GM12892 (cell line): ENCODE data around the gene LMTK2.

Experiments
- POLR2A ChIP-seq: IDR thresholded peaks from 2 replicates; pipeline ENCODE4 v1.6.1; 2011; ENCODE audit warnings: low read depth, low read length, control low read depth
- POLR2AphosphoS5 ChIP-seq: IDR thresholded peaks from 2 replicates; pipeline ENCODE4 v1.6.1; 2011; ENCODE audit warnings: low read depth, low read length, control low read depth

GRCh38 chr7:98205162-98205845 is 98.6 kb downstream of the LMTK2 start:
- TF ChIP-seq POLR2AphosphoS5 (no peak), POLR2A (no peak)
